Mesothelial cell of epicardium (in vitro differentiated cells): ENCODE results near the gene SRSF4. TPM values are rescaled to one million over a fixed set of nuclear protein-coding genes. Genes with fewer than 3 reads are reported as not detected.

Experiments used
- DNase-seq, 2 experiments: peaks; one replicate each; pipeline ENCODE4 v3.0.0; 2021; ENCODE audit warnings: low spot score in 2 of 2; ENCODE audit not compliant: unreplicated experiment in 2 of 2
- H3K27ac Mint-ChIP-seq: 2 replicates; pipeline ENCODE4 v1.8.0; 2021; ENCODE audit warnings: mixed read lengths
- H3K27me3 Mint-ChIP-seq: 2 replicates; pipeline ENCODE4 v1.8.0; 2021; ENCODE audit warnings: low read depth, mixed read lengths
- H3K36me3 Mint-ChIP-seq: 2 replicates; pipeline ENCODE4 v1.8.0; 2021; ENCODE audit warnings: mixed read lengths
- H3K4me1 Mint-ChIP-seq: 2 replicates; pipeline ENCODE4 v1.8.0; 2021; ENCODE audit warnings: mixed read lengths
- H3K4me3 Mint-ChIP-seq: 2 replicates; pipeline ENCODE4 v1.8.0; 2021; ENCODE audit warnings: mild to moderate bottlenecking, moderate library complexity, mixed read lengths
- H3K9me3 Mint-ChIP-seq: 2 replicates; pipeline ENCODE4 v1.8.0; 2021; ENCODE audit warnings: mixed read lengths
- CTCF ChIP-seq: fragments of 200-600 bp; sonication (generic); IDR thresholded peaks from one replicate; pipeline ENCODE4 v1.5.0; 2021; ENCODE audit warnings: antibody characterized with exemption; ENCODE audit not compliant: unreplicated experiment
- total RNA-seq: library from RNA; stranded (reverse); gene quantifications from 3 replicates; pipeline ENCODE4 v1.2.1, GENCODE V29; 2021

Gene SRSF4
- total RNA-seq, 1 donor from 2014 or later, result 105 TPM

GRCh38 chr1:29217633-29218032 lies 35.9 kb upstream of the SRSF4 start:
- DNase-seq, result no peak
- TF ChIP-seq CTCF, result no peak
- H3K27me3 Mint-ChIP-seq, result no peaks in the 10 kb centered on the region
- H3K4me3 Mint-ChIP-seq, result no peak overlapping the region
- no peaks in the 10 kb centered on the region for H3K4me1 Mint-ChIP-seq
- H3K9me3 Mint-ChIP-seq, result no peaks in the 10 kb centered on the region
- peaks cover 22% of the 10 kb centered on the region for H3K36me3 Mint-ChIP-seq
- no peak overlapping the region for H3K27ac Mint-ChIP-seq

- Mint-ChIP-seq H3K27me3 (no peaks in the 10 kb centered on the region), H3K27ac (no peak overlapping the region), H3K9me3 (no peaks in the 10 kb centered on the region), H3K4me1 (peaks cover 12% of the 10 kb centered on the region), H3K36me3 (peaks cover 31% of the 10 kb centered on the region), H3K4me3 (no peak overlapping the region)
- DNase-seq, result no peak
- no peak for TF ChIP-seq CTCF
These were observed 31.4 kb upstream of the SRSF4 start for GRCh38 chr1:29213055-29213454.

- H3K4me3 Mint-ChIP-seq, result no peak overlapping the region
- no peaks in the 10 kb centered on the region for H3K27me3 Mint-ChIP-seq
- no peak overlapping the region for H3K27ac Mint-ChIP-seq
- no peak for DNase-seq
- peaks cover 12% of the 10 kb centered on the region for H3K4me1 Mint-ChIP-seq
- H3K9me3 Mint-ChIP-seq, result no peaks in the 10 kb centered on the region
- H3K36me3 Mint-ChIP-seq, result peaks cover 29% of the 10 kb centered on the region
- no peak for TF ChIP-seq CTCF
These were observed 29.7 kb upstream of the SRSF4 start for GRCh38 chr1:29211086-29212030.

DNA sequence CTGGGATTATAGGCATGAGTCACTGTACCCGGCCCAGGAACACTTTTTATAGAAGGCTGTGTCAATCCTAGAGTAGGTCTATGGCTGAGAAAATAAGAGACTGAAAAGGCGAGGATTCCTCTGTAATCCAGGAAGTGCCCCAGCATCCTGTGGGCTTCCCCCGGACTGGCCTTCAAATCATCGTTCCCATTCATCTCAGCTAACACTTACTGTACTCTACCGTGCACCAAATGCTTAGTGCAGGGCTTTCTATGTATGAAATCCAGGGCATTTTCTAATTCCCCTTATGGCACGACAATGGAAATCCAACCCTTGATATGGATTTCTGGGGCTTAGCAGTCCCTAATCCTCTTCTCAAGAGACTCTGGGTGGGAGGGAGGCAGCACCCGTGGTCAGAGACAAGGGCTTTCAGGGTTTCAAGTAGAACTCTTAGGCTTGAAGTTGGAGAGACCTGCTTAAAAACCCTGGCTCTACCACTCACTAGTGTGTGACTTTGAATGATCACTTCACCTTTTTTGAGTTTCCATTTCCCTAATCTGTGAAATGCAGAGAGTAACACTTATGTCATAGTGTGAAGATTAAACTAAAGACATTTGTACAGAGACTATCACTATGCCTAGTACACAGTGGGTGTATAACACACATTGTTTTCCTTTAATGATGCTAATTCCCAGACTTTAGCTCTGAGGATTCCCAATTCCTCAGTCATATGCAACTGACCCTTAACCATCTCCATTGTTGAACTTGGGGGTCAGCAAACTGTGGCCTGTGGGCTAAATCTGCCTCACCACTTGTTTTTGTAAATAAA lies 28.8 kb upstream of the SRSF4 start:
- Mint-ChIP-seq H3K4me1 (peaks cover 12% of the 10 kb centered on the region), H3K9me3 (no peaks in the 10 kb centered on the region), H3K27ac (no peak overlapping the region), H3K36me3 (peaks cover 31% of the 10 kb centered on the region), H3K27me3 (no peaks in the 10 kb centered on the region), H3K4me3 (no peak overlapping the region)
- no peak for DNase-seq
- no peak for TF ChIP-seq CTCF

GRCh38 chr1:29209173-29209572 lies 27.5 kb upstream of the SRSF4 start:
- TF ChIP-seq CTCF, result no peak
- Mint-ChIP-seq H3K4me3 (no peak overlapping the region), H3K9me3 (no peaks in the 10 kb centered on the region), H3K4me1 (peaks cover 12% of the 10 kb centered on the region), H3K27me3 (no peaks in the 10 kb centered on the region), H3K27ac (peak overlapping the region; percentile 19), H3K36me3 (peaks cover 28% of the 10 kb centered on the region)
- no peak for DNase-seq
